AG09319 (cell line): ENCODE results near the gene SLC6A13.
A peak's percentile ranks its signal among the peaks of the same experiment; 100 is the strongest.
"Not testable (repeated sequence)": the region's sequence is repeated elsewhere in the genome, so short reads cannot be mapped to it uniquely, and the experiment has no call there.

Source experiments
- DNase-seq: peaks from one replicate; pipeline ENCODE4 v3.0.0-alpha.2; 2010; ENCODE audit warnings: low read depth; ENCODE audit errors: extremely low read depth
- TF ChIP-seq, protein P1 (sequence below): IDR thresholded peaks from 2 replicates; pipeline ENCODE4 v1.5.1; 2011; ENCODE audit warnings: low read depth, mild to moderate bottlenecking, inconsistent platforms, low read length, moderate library complexity

The SLC6A13 gene

DNA sequence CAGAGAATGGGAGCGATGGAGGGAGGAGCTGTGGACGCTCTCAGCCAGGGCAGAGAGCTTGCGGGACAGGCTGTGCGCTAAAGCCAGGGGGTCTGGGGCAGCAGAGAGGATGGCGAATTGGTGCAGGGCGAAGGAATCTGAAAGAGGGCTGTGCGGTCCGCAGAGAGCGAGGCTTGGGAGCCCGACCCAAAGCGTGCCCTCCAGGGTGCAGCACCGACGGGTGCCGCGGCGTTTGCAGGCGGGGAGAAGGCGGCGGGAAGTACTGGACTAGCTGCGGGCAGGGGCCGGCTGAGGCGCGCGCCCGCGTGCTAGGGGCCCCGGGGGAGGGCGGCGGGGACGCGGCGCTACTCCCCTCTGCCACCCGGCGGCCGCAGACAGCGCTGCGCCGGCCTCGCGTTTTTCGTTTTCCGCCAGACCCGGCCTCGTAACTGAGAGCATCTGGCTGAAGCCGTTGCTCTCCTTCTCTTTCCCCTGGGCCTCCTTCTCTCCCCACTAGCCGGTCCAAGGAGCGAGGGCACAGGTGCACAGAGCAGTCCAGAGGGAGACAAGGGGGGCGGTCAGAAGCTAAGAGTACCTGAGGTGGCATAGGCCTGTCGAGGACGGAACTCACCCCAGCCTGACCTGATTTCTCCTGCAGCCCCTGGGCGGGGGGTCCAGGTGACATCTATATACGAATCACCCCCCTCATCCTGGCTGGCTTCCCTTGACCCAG, 73.6 kb downstream of the SLC6A13 start:
- no peak for DNase-seq
- TF ChIP-seq, protein P1, sequence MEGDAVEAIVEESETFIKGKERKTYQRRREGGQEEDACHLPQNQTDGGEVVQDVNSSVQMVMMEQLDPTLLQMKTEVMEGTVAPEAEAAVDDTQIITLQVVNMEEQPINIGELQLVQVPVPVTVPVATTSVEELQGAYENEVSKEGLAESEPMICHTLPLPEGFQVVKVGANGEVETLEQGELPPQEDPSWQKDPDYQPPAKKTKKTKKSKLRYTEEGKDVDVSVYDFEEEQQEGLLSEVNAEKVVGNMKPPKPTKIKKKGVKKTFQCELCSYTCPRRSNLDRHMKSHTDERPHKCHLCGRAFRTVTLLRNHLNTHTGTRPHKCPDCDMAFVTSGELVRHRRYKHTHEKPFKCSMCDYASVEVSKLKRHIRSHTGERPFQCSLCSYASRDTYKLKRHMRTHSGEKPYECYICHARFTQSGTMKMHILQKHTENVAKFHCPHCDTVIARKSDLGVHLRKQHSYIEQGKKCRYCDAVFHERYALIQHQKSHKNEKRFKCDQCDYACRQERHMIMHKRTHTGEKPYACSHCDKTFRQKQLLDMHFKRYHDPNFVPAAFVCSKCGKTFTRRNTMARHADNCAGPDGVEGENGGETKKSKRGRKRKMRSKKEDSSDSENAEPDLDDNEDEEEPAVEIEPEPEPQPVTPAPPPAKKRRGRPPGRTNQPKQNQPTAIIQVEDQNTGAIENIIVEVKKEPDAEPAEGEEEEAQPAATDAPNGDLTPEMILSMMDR: peak; percentile 54

DNA sequence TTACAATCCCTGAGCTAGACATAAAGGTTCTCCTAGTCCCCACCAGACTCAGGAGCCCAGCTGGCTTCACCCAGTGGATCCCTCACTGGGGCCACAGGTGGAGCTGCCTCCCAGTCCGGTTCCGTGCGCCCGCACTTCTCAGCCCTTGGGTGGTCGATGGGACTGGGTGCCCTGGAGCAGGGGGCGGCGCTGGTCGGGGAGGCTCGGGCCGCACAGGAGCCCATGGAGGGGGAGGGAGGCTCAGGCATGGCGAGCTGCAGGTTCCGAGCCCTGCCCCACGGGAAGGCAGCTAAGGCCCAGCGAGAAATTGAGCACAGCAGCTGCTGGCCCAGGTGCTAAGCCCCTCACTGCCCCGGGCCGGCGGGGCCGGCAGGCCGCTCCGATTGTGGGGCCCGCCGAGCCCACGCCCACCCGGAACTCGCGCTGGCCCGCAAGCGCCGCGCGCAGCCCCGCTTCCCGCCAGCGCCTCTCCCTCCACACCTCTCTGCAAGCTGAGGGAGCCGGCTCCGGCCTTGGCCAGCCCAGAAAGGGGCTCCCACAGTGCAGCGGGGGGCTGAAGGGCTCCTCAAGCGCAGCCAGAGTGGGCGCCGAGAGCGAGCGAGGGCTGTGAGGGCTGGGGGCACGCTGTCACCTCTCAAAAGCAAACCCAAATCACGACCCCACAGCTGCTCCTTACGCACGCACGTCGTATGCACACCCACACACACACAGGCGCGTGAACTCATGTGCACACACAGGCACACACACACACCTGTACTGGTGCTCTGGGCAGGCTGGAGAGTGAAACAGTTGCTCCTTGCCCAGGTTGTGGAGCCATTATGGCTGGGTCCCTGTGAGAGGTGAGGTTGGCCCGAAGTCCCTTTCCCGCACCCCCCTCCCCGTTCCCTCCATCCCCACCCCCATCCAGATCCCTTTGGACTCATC, 74.4 kb downstream of the SLC6A13 start:
- not testable (repeated sequence) for DNase-seq

DNA sequence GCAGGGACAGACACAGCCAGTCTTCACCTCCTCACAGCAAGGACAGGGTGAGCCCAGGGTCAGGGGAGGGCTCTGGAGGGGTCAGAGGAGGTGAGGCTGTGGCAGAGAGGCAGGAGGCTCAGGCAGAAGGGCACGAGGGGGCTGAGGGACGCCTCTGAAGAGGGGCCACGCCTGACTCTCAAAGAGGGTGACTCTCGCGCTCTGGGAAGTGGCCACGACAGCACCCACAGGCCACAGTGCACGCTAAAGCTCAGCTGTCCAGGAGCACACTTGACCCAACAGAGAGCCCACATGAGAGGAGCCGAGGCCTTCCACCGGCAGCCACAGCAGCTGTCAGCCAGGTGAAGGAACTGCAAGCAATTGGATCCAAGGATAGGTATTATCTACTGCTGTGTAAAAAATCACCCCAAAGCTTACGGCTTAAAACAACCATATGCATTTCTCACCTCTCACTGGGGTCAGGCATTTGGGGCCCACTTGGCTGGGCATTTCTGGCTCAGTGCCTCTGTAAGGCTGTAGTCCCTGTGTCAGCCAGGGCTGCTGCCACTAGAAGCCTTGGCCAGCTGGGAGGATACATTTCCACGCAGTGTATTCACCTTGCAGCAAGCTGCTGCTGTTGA, 76.5 kb downstream of the SLC6A13 start:
- no peak for DNase-seq
- TF ChIP-seq, protein P1: no peak

DNA sequence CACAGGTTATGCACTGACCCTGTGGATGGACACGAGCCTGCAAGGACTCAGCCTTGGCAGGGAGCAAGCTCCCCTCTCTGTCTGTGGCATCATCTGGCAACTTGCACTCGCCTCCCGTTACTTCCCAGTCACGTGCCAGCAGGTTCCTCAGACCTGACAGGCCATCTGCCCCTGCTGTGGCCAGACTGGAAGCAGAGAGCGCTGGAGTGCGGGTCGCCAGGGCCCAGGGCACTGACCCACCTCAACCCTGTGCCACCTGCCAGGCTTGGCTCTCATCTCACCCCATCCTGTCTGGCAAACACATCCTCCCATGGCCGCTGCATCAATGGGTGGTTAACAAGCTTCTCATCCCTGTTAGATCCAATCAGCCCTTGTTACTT, 77.1 kb downstream of the SLC6A13 start:
- TF ChIP-seq, protein P1: no peak
- no peak for DNase-seq

- no peak for DNase-seq
- TF ChIP-seq, protein P1: no peak
Measured at GRCh38 chr12:184811-185575, 77.6 kb downstream of the SLC6A13 start.

DNA sequence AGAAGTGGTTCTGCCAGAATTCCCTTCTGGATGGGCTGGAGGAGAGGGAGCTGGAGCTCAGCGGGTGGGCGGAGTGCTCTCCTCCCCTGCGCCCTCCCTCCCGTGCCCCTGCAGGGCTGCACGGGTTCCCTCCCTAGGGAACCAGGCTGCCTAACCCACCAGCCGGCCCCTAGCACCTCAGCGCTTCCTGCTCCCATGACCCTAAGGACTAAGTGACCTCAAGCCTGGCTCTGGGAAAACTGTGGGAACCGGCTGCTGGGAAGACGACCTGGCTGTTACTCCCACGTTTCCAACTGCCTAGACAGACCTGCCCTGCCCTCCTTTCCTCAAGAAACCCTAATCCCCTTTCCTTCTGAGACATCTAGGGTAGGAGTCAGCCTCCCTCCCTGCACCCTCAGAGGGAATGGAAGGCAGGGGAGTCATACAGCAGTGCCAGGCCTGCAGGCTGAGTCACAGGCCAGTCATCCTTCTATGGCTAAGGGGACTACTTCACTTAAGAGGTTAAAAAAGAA, 80.2 kb downstream of the SLC6A13 start:
- no peak for DNase-seq

GRCh38 chr12:181921-182320, 80.7 kb downstream of the SLC6A13 start:
- TF ChIP-seq, protein P1: no peak
- DNase-seq: no peak

More for the DNA sequence above, 80.2 kb downstream of the SLC6A13 start:
- TF ChIP-seq, protein P1: no peak
